AG04449 (cell line): ENCODE data around the gene CCDC47.
"Not testable (repeated sequence)": the region's sequence is repeated elsewhere in the genome, so short reads cannot be mapped to it uniquely, and the experiment has no call there.

Experiments
- CTCF ChIA-PET: fragments of 350-600 bp; formaldehyde crosslinking; extraction: SDS; loops from one replicate; lab custom pipeline; 2021; ENCODE audit warnings: antibody characterized with exemption; lab: Yijun Ruan, JAX
- POLR2A ChIA-PET: fragments of 400-600, 350-600 bp; formaldehyde crosslinking; extraction: SDS; loops from one replicate; lab custom pipeline; 2020; ENCODE audit warnings: antibody characterized with exemption, inconsistent platforms; lab: Yijun Ruan, JAX
- DNase-seq: peaks from one replicate; pipeline ENCODE4 v3.0.0-alpha.2; 2010; ENCODE audit warnings: low read depth, low spot score
- H3K4me3 ChIP-seq: 2 replicates; pipeline ENCODE4 v1.5.1; 2011; ENCODE audit warnings: low read depth, mild to moderate bottlenecking, control low read depth, low read length
- TF ChIP-seq, protein P1 (sequence below): IDR thresholded peaks from one replicate; pipeline ENCODE4 v1.5.1; 2011; ENCODE audit warnings: mild to moderate bottlenecking, moderate library complexity, low read length, control low read depth, inconsistent platforms; ENCODE audit not compliant: insufficient read depth; ENCODE audit errors: missing control alignments

CCDC47 gene

DNA sequence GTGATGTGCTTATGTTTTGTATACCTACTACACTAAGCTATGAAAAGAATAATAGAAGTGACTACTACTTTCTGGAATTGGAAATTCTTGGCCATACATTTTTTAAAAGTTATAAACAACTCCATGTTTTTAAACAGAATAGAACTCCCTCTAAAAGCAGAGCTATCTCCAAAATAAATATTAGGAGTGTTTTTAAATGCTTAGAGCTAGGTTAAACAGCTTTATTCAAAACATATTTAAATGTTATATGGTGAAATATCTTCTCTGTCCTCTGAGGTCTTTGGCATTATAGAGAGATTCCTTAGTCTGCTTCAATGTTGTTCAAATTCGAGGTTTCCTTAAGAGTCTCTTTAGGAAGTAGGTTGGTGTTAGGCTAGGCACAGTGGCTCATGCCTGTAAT is 30.9 kb upstream of the CCDC47 start:
- CTCF ChIA-PET, result interaction anchor here (1.3 kb wide), 2 partner anchors 18 to 31 kb away, joined by 4 to 5 read pairs; no protein-coding TSS in a partner anchor
- TF ChIP-seq, protein P1, sequence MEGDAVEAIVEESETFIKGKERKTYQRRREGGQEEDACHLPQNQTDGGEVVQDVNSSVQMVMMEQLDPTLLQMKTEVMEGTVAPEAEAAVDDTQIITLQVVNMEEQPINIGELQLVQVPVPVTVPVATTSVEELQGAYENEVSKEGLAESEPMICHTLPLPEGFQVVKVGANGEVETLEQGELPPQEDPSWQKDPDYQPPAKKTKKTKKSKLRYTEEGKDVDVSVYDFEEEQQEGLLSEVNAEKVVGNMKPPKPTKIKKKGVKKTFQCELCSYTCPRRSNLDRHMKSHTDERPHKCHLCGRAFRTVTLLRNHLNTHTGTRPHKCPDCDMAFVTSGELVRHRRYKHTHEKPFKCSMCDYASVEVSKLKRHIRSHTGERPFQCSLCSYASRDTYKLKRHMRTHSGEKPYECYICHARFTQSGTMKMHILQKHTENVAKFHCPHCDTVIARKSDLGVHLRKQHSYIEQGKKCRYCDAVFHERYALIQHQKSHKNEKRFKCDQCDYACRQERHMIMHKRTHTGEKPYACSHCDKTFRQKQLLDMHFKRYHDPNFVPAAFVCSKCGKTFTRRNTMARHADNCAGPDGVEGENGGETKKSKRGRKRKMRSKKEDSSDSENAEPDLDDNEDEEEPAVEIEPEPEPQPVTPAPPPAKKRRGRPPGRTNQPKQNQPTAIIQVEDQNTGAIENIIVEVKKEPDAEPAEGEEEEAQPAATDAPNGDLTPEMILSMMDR, result no peak
- H3K4me3 ChIP-seq, result no peak overlapping the region
- DNase-seq, result no peak
- POLR2A ChIA-PET, result interaction anchor here (1.2 kb wide), 1 partner anchor 31 kb away, joined by 4 read pairs; the partner anchor contains the start of genes CCDC47 and DDX42

DNA sequence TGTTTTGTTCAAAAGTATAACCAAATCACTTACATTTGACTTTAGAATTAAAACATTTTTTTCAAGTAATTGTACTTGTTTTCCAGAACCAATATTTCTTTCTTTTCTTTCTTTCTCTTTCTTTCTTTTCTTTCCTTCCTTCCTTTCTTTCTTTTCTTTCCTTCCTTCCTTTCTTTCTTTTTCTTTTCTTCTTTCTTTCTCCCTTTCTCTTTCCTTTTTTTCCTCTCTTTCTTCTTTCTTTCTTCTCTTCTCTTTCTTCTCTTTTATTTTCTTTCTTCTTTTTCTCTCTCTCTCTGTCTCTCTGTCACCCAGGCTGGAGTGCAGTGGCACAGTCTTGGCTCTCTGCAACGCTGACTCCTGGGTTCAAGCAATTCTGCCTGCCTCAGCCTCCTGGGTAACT is 27.4 kb upstream of the CCDC47 start:
- TF ChIP-seq, protein P1, result no peak
- ChIA-PET CTCF (interaction anchor here (1.0 to 1.2 kb wide), 2 partner anchors 18 to 26 kb away, joined by 3 read pairs; no protein-coding TSS in a partner anchor), POLR2A (no interaction called here)
- no peak for DNase-seq
- H3K4me3 ChIP-seq, result no peak overlapping the region

DNA sequence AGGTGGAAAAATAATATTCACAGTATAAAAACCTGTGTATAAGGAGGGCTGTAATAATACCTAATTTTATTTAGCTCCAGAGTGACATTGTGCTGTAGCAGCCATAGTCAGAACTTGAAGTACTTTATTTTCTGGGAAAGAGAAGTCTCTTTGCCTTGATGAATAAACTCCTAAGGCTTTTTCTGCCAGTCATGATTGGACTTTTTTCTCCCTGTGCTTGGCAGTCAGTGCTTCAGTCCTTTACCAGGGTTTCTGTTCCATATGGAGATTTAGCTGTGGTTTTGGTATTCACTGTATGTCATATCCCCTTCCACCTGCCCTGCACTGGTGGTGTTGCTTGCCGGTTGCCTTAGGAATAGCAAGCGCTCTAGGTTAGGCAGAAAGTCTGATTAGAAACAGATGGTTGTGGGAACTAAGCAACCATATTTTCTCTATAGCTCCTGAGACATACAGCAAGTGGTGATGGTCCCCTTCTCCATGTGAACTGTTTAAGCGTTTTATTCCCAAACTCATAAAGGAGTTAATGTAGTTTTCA is 25.2 kb upstream of the CCDC47 start:
- DNase-seq, result no peak
- TF ChIP-seq, protein P1, result no peak
- CTCF ChIA-PET, result interaction anchor here (0.9 to 1.6 kb wide), 3 partner anchors 13 to 30 kb away, joined by 3 to 4 read pairs (median 3); no protein-coding TSS in a partner anchor
- POLR2A ChIA-PET, result no interaction called here
- H3K4me3 ChIP-seq, result no peak overlapping the region

DNA sequence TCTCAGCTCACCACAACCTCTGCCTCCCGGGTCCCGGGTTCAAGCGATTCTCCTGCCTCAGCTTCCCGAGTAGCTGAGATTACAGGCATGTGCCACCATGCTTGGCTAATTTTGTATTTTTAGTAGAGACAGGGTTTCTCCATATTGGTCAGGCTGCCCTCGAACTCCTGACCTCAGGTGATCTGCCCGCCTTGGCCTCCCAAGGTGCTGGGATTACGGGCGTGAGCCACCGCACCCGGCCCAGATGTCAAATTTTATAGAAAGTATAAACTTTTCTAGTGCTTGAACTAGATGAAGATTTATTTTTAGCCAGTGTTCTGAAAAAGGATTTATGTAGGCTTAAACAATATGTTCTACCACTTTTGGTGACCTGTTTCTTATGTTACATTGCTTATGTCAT is 23.0 kb upstream of the CCDC47 start:
- H3K4me3 ChIP-seq, DNase-seq, POLR2A ChIA-PET: not testable (repeated sequence)
- CTCF ChIA-PET, result interaction anchor here (0.8 to 1.2 kb wide), 3 partner anchors 9 to 35 kb away, joined by 3 to 4 read pairs (median 3); no protein-coding TSS in a partner anchor

DNA sequence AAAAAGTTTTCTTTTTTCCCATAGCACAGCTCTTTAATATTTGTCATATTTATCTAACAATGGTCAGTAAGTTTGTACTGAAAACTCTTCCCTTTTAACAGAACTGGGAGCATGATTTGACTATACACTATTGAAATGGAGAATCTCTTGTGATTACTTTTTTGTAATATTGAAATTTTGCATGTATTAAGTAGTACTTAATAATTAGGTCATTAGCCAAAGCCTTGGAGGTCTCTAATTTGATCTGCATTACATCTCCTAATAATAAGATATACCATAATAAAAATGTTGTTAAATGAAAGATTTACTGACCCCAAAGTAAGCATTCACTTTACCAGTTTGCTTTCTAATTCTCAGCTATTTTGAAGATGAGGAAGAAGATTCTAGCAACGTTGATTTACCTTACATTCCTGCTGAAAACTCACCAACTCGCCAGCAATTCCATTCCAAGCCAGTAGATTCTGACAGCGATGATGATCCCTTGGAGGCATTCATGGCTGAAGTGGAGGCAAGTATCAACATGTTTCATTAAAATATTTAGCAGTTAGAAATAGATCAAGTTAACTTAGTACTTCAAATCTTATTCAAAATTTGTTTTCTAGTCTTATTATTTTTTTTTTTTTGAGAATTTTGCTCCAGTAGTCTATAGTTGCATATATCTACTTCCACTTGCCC is 18.8 kb upstream of the CCDC47 start:
- ChIA-PET POLR2A (no interaction called here), CTCF (no interaction called here)
- DNase-seq, result no peak
- TF ChIP-seq, protein P1, result no peak
- H3K4me3 ChIP-seq, result no peak overlapping the region

DNA sequence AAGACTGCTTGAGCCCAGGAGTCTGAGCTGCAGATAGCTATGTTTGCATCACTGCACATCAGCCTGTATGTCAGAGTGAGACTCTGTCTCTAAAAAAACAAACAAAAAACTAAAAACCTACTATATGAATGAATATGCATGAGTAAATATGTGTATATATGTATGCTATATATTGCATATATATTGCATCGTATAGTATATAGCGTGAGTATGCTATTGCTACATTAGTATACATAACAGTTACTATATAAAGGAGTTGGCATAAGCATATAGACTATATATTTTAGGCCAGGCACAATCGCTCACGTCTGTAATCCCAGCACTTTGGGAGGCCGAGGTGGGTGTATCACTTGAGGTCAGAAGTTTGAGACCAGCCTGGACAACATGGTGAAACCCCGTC is 16.7 kb upstream of the CCDC47 start:
- DNase-seq, result no peak
- ChIA-PET CTCF (interaction anchor here (1.7 to 2.0 kb wide), 2 partner anchors 9 to 365 kb away, joined by 3 to 6 read pairs; no protein-coding TSS in a partner anchor), POLR2A (no interaction called here)
- H3K4me3 ChIP-seq, result no peak overlapping the region
- TF ChIP-seq, protein P1, result no peak
